Ovary (tissue), 3 donors: Measurements from ENCODE around the gene ACAP3.

Source experiments
- POLR2A ChIP-seq: fragments of 450-650 bp; IDR thresholded peaks from one replicate; pipeline ENCODE4 v1.6.1; 2017; ENCODE audit warnings: antibody characterized with exemption, mild to moderate bottlenecking, moderate library complexity
- TF ChIP-seq, protein P1 (sequence below), 3 donors: fragments of 450-650 bp in 2 of 3; fragments of 200-600 bp in 1 of 3; IDR thresholded peaks; one replicate each; pipeline versions ENCODE4 v1.5.1 to v1.8.0; 2016 to 2022; ENCODE audit warnings: antibody characterized with exemption in 3 of 3, mild to moderate bottlenecking in 1 of 3
- donor health status: DM: no; HTN: no; CAD: no.

- TF ChIP-seq, protein P1, sequence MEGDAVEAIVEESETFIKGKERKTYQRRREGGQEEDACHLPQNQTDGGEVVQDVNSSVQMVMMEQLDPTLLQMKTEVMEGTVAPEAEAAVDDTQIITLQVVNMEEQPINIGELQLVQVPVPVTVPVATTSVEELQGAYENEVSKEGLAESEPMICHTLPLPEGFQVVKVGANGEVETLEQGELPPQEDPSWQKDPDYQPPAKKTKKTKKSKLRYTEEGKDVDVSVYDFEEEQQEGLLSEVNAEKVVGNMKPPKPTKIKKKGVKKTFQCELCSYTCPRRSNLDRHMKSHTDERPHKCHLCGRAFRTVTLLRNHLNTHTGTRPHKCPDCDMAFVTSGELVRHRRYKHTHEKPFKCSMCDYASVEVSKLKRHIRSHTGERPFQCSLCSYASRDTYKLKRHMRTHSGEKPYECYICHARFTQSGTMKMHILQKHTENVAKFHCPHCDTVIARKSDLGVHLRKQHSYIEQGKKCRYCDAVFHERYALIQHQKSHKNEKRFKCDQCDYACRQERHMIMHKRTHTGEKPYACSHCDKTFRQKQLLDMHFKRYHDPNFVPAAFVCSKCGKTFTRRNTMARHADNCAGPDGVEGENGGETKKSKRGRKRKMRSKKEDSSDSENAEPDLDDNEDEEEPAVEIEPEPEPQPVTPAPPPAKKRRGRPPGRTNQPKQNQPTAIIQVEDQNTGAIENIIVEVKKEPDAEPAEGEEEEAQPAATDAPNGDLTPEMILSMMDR (IDR thresholded peaks at IDR 0.05) = no peak
- no peak for TF ChIP-seq POLR2A
Observed at GRCh38 chr1:1274299-1274930, 33.3 kb downstream of the ACAP3 start.
